A549 (cell line): ENCODE measurements around the gene CREB5. TPM values are rescaled to one million over a fixed set of nuclear protein-coding genes. Genes with fewer than 3 reads are reported as not detected.
"Not testable (repeated sequence)": the region's sequence is repeated elsewhere in the genome, so short reads cannot be mapped to it uniquely, and the experiment has no call there.

Experiments
- ATAC-seq, 2 experiments: fragments of 200-7000 bp in 1 of 2; fragments of >200 bp in 1 of 2; cut with Nextera tagmentation in 1 of 2; cut with Tn5 transposase in 1 of 2; 3 replicates each; pipeline versions ENCODE4 v1.8.0 to v1.9.1; 2018 to 2020; ENCODE audit warnings: mild to moderate bottlenecking in 1 of 2, moderate library complexity in 1 of 2
- CTCF ChIA-PET: fragments of 300-600 bp; sonication (Branson Sonifier 250); formaldehyde crosslinking; extraction: SDS; loops from one replicate; lab custom pipeline; 2021; ENCODE audit warnings: antibody characterized with exemption, inconsistent platforms; lab: Yijun Ruan, JAX
- POLR2A ChIA-PET: fragments of 350-600 bp; formaldehyde crosslinking; extraction: SDS; loops from one replicate; lab custom pipeline; 2021; ENCODE audit warnings: antibody characterized with exemption, inconsistent platforms; lab: Yijun Ruan, JAX
- DNase-seq, 2 experiments: peaks; one replicate each; pipeline versions ENCODE4 v3.0.0 to v3.0.0-alpha.2; 2011 to 2016; ENCODE audit warnings: low read depth in 1 of 2, low spot score in 1 of 2
- FAIRE-seq: peaks from 2 replicates; lab custom pipeline; 2011; peaks lifted over from hg19 to GRCh38; lab: Jason Lieb, UNC
- H3K27ac ChIP-seq, 2 experiments: fragments of >200 bp; sonication (Bioruptor Twin); formaldehyde crosslinking; 3 replicates each; pipeline ENCODE4 v1.5.1; 2016 to 2017
- H3K4me1 ChIP-seq: fragments of >200 bp; sonication (Bioruptor Twin); formaldehyde crosslinking; 3 replicates; pipeline ENCODE4 v1.6.1; 2016
- H3K4me2 ChIP-seq: fragments of >200 bp; sonication (Bioruptor Twin); formaldehyde crosslinking; 3 replicates; pipeline ENCODE4 v1.6.1; 2016
- H3K4me3 ChIP-seq: fragments of >200 bp; sonication (Bioruptor Twin); formaldehyde crosslinking; 3 replicates; pipeline ENCODE4 v1.5.1; 2016
- H3K9me3 ChIP-seq: fragments of >200 bp; sonication (Bioruptor Twin); formaldehyde crosslinking; 3 replicates; pipeline ENCODE4 v1.6.1; 2016
- ATOH8 ChIP-seq: fragments of 250-450 bp; sonication (Bioruptor Pico); IDR thresholded peaks from 2 replicates; pipeline ENCODE4 v1.5.0; 2020; ENCODE audit warnings: low read depth, mild to moderate bottlenecking, moderate library complexity
- CEBPB ChIP-seq, 2 experiments: fragments of >200 bp in 1 of 2; sonication (Bioruptor Twin) in 1 of 2; formaldehyde crosslinking in 1 of 2; IDR thresholded peaks; 2 replicates each; pipeline ENCODE4 v1.6.1; 2012 to 2016
- CHD2 ChIP-seq: fragments of 150-350 bp; IDR thresholded peaks from 2 replicates; pipeline ENCODE4 v1.6.1; 2014; ENCODE audit warnings: low read length; ENCODE audit not compliant: partially characterized antibody
- CHD4 ChIP-seq: fragments of 200-600 bp; sonication (generic); IDR thresholded peaks from 2 replicates; pipeline ENCODE4 v1.6.1; 2016; ENCODE audit warnings: antibody characterized with exemption, mild to moderate bottlenecking, borderline replicate concordance
- FOXS1 ChIP-seq: fragments of 250-450 bp; sonication (Bioruptor Pico); IDR thresholded peaks from 2 replicates; pipeline ENCODE4 v1.5.0; 2020; ENCODE audit warnings: mild to moderate bottlenecking, moderate library complexity
- HDAC2 ChIP-seq: fragments of 200-600 bp; sonication (generic); IDR thresholded peaks from 2 replicates; pipeline ENCODE4 v1.6.1; 2016
- HES2 ChIP-seq: fragments of >200 bp; sonication (Bioruptor Twin); formaldehyde crosslinking; IDR thresholded peaks from 2 replicates; pipeline ENCODE4 v1.6.1; 2016
- HEYL ChIP-seq: fragments of 250-450 bp; sonication (Bioruptor Pico); IDR thresholded peaks from 2 replicates; pipeline ENCODE4 v1.8.0; 2021; ENCODE audit warnings: mild to moderate bottlenecking, moderate library complexity
- HMGXB4 ChIP-seq: fragments of 250-450 bp; sonication (Bioruptor Pico); IDR thresholded peaks from 2 replicates; pipeline ENCODE4 v1.5.0; 2021; ENCODE audit warnings: mild to moderate bottlenecking, moderate library complexity, borderline replicate concordance
- HOXB5 ChIP-seq: fragments of 250-450 bp; sonication (Bioruptor Pico); IDR thresholded peaks from 2 replicates; pipeline ENCODE4 v1.5.0; 2020; ENCODE audit warnings: mild to moderate bottlenecking, moderate library complexity
- JUNB ChIP-seq: fragments of >200 bp; sonication (Bioruptor Twin); formaldehyde crosslinking; IDR thresholded peaks from 2 replicates; pipeline ENCODE4 v1.6.1; 2016
- MAX ChIP-seq: IDR thresholded peaks from 2 replicates; pipeline ENCODE4 v1.6.1; 2012
- PHF8 ChIP-seq: fragments of 200-600 bp; sonication (generic); IDR thresholded peaks from 2 replicates; pipeline ENCODE4 v1.6.1; 2016; ENCODE audit warnings: low read depth, mild to moderate bottlenecking, antibody characterized with exemption, moderate library complexity, borderline replicate concordance
- RARB ChIP-seq: fragments of 250-450 bp; sonication (Bioruptor Pico); IDR thresholded peaks from 2 replicates; pipeline ENCODE4 v1.8.0; 2021; ENCODE audit warnings: mild to moderate bottlenecking, moderate library complexity
- RFX5 ChIP-seq: fragments of 450-650 bp; IDR thresholded peaks from 2 replicates; pipeline ENCODE4 v1.7.1; 2014; ENCODE audit warnings: antibody characterized with exemption, mild to moderate bottlenecking, moderate library complexity
- RNF2 ChIP-seq: fragments of 200-600 bp; sonication (generic); IDR thresholded peaks from 2 replicates; pipeline ENCODE4 v1.6.1; 2016; ENCODE audit warnings: low read depth, mild to moderate bottlenecking, antibody characterized with exemption, moderate library complexity, borderline replicate concordance
- SMC3 ChIP-seq: fragments of >200 bp; sonication (Bioruptor Twin); formaldehyde crosslinking; IDR thresholded peaks from 3 replicates; pipeline ENCODE4 v1.6.1; 2018; ENCODE audit warnings: inconsistent platforms
- SREBF2 ChIP-seq: fragments of 450-650 bp; IDR thresholded peaks from 2 replicates; pipeline ENCODE4 v1.6.1; 2014; ENCODE audit warnings: mild to moderate bottlenecking, moderate library complexity
- TP53 ChIP-seq: fragments of 250-450 bp; sonication (Bioruptor Pico); IDR thresholded peaks from 2 replicates; pipeline ENCODE4 v1.5.0; 2021; ENCODE audit warnings: mild to moderate bottlenecking, moderate library complexity
- USF2 ChIP-seq: fragments of 450-650 bp; IDR thresholded peaks from 2 replicates; pipeline ENCODE4 v1.6.1; 2014; ENCODE audit warnings: antibody characterized with exemption
- ZC3H11A ChIP-seq: fragments of 450-650 bp; IDR thresholded peaks from 2 replicates; pipeline ENCODE4 v1.6.1; 2014; ENCODE audit warnings: antibody characterized with exemption, mild to moderate bottlenecking
- ZFP36 ChIP-seq: fragments of 450-650 bp; IDR thresholded peaks from 2 replicates; pipeline ENCODE4 v1.6.1; 2014; ENCODE audit warnings: borderline replicate concordance; ENCODE audit not compliant: partially characterized antibody
- WGBS: methylation state at CpG from one replicate; pipeline ENCODE4 v1.1.6; 2017; ENCODE audit errors: missing lambda C conversion rate; 5-methylcytosine and 5-hydroxymethylcytosine counted together
- polyA plus RNA-seq, 4 experiments: library from polyadenylated mRNA; depleted of rRNA in 3 of 4; stranded (reverse); fragments of >200 nt; fragmentation: RNase III in 1 of 4; extraction: RNeasy Plus Mini Kit Qiagen cat#74134 plus additional on column Dnase treatment in 1 of 4; gene quantifications; 2 replicates in 3 of 4; 3 replicates in 1 of 4; pipeline ENCODE4 v1.2.3, GENCODE V29; 2011 to 2017

The CREB5 gene
- polyA plus RNA-seq, 2 of the 4 experiments (the other 2 are of a cell fraction): 0.61 to 1.5 TPM

GRCh38 chr7:28609608-28610007, 197.3 kb downstream of the CREB5 start:
- POLR2A ChIA-PET: no interaction called here
- Histone ChIP-seq H3K4me1 (peaks cover 17% of the 10 kb centered on the region), H3K9me3 (no peaks in the 10 kb centered on the region), H3K27ac (no peak overlapping the region), H3K4me2 (no peak overlapping the region), H3K4me3 (no peak overlapping the region)
- CTCF ChIA-PET: interaction anchor here (0.7 to 1.6 kb wide), 3 partner anchors 9 to 152 kb away, joined by 3 to 5 read pairs (median 3); no protein-coding TSS in a partner anchor
- TF ChIP-seq SREBF2: no peak
- no peak for TF ChIP-seq ZC3H11A
- TF ChIP-seq CHD4: no peak
- no peak for TF ChIP-seq HOXB5 (CRISPR knock-in tag)
- TF ChIP-seq CEBPB (IDR thresholded peaks at IDR 0.05): no peak
- no peak for TF ChIP-seq TP53 (CRISPR knock-in tag)
- 23% methylated on average over 3 of the region's 3 CpGs for WGBS
- ATAC-seq (no peak), DNase-seq (no peak), FAIRE-seq (no peak)

- POLR2A ChIA-PET, H3K27ac ChIP-seq, H3K4me2 ChIP-seq, H3K4me3 ChIP-seq: not testable (repeated sequence)
- H3K4me1 ChIP-seq: peaks cover 17% of the 10 kb centered on the region
- 63% methylated on average over 4 of the region's 4 CpGs for WGBS
- TF ChIP-seq ZC3H11A: peak; percentile 54
- TF ChIP-seq, all 56 proteins: peak for 1; not testable (repeated sequence) for 55
- H3K9me3 ChIP-seq, ATAC-seq, CTCF ChIA-PET, DNase-seq, FAIRE-seq: not testable (repeated sequence)
Measured at GRCh38 chr7:28611399-28611897, 199.1 kb downstream of the CREB5 start.

GRCh38 chr7:28613262-28613661, 200.9 kb downstream of the CREB5 start:
- ChIA-PET POLR2A (no interaction called here), CTCF (interaction anchor here (0.6 kb wide), 1 partner anchor 1766 kb away, joined by 4 read pairs; no protein-coding TSS in a partner anchor)
- TF ChIP-seq USF2 (no peak), SMC3 (no peak), ZFP36 (no peak), SREBF2 (no peak), PHF8 (no peak), JUNB (no peak), HDAC2 (no peak), HMGXB4 (CRISPR knock-in tag) (no peak), ZC3H11A (no peak), RNF2 (no peak), RARB (CRISPR knock-in tag) (no peak), HES2 (no peak), RFX5 (no peak), HEYL (CRISPR knock-in tag) (no peak), MAX (no peak), FOXS1 (no peak), ATOH8 (CRISPR knock-in tag) (no peak), CHD2 (no peak)
- Histone ChIP-seq H3K4me1 (peaks cover 12% of the 10 kb centered on the region), H3K27ac (no peak overlapping the region), H3K9me3 (no peaks in the 10 kb centered on the region), H3K4me2 (no peak overlapping the region), H3K4me3 (no peak overlapping the region)
- FAIRE-seq (no peak), ATAC-seq (no peak), DNase-seq (no peak)
- WGBS: 41% methylated on average over 6 of the region's 6 CpGs
